CD4-positive, alpha-beta T cell treated with Interferon gamma for 1 hour (primary cell): ENCODE results near the gene KLHL25.

Experiments used
- DNase-seq: peaks from one replicate; pipeline ENCODE4 v3.0.0-alpha.2; 2020

Gene KLHL25

DNA sequence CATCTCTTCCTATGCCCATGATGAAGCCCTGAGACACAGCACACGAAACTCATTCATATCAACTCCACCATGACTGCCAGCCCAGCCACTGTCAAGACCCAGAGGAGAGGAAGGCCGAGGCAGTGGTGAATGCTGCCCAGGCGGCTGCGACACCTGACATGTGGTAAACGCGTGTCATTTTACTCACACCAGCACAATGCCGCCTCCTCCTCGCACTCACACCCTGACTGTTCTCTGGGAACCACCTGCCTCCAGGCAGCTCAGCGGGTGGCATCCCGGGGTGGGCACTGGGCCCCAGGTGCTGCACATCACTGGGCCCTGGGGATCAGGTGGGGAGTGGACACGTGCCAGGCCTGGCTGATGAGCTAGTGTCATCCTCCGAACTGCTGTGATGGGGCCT lies 21.5 kb downstream of the KLHL25 start:
- no peak for DNase-seq

GRCh38 chr15:85772668-85773067 lies 22.1 kb downstream of the KLHL25 start:
- no peak for DNase-seq

GRCh38 chr15:85771781-85772445 lies 22.8 kb downstream of the KLHL25 start:
- no peak for DNase-seq

- no peak for DNase-seq
These were observed 23.5 kb downstream of the KLHL25 start for GRCh38 chr15:85771271-85771670.

- DNase-seq = no peak
These were observed 24.4 kb downstream of the KLHL25 start for GRCh38 chr15:85770096-85771041.

DNA sequence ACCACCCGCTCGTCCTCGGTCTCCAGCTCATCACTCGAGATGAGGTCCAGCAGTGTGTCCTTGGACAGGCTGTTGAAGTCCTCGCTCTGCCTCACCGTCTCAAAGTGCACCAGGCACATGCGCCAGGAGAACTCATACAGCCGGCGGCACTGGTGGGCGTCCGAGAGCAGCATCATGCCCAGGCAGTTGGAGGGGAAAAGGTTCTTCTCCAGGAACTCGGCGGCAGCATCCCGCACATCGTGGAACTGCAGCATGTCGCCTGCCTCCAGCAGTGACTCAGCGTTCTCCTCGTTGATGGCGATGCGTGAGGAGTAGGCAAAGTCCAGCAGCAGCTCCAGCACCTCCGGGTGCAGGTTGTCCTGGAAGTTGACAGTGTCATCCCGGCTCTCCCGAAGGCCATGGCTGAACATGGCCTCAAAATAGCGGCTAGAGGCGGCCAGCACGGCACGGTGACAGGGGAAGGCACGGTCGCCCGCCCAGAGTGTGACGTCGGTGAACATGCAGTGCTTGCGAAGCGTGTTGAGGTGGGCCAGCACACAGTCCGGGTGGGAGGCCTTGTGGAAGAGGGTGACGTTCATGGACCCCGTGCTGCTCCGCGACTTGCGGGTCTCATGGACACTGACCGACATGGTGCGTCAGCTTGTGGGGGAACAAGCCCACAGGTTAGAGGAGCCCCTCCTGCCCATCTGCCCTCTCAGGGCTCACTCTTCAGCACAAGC lies 25.4 kb downstream of the KLHL25 start:
- no peak for DNase-seq

GRCh38 chr15:85768595-85769168 lies 26.0 kb downstream of the KLHL25 start:
- DNase-seq = no peak

DNA sequence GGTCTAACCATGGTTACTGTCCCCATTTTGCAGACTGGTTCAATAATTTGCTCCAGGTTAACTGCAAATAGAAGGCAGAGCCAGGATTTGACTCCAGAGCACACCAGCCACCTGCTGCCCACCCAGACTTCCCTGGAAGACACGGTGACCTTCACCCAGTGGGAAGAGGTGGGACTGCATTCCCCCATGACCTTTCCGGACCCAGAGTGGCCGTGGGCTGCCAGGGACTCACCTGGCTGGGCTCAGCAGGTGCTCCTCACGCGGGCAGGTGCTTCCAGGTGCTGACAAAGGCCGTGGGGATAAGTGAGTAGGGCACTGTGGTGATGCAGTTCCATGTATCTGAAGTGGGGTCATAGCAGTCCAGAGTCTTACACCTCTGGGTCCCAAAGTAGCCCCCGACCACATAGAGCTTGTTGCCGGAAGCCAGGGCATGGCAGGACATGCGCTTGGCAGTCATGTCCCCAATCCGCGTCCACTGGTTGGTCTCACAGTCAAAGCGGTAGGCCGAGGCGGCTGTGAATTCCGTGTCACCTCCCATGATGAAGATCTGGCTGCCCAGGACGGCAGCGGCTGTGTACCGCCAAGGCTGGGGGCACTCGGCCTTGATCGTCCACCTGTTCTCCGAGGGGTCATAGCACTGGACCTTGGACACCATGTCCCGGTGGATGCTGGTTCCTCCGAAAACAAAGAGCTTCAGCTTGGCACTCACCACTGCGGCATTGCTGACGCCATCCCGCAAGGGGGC lies 26.8 kb downstream of the KLHL25 start:
- DNase-seq = no peak

GRCh38 chr15:85766001-85766831 lies 28.5 kb downstream of the KLHL25 start:
- DNase-seq = no peak

DNA sequence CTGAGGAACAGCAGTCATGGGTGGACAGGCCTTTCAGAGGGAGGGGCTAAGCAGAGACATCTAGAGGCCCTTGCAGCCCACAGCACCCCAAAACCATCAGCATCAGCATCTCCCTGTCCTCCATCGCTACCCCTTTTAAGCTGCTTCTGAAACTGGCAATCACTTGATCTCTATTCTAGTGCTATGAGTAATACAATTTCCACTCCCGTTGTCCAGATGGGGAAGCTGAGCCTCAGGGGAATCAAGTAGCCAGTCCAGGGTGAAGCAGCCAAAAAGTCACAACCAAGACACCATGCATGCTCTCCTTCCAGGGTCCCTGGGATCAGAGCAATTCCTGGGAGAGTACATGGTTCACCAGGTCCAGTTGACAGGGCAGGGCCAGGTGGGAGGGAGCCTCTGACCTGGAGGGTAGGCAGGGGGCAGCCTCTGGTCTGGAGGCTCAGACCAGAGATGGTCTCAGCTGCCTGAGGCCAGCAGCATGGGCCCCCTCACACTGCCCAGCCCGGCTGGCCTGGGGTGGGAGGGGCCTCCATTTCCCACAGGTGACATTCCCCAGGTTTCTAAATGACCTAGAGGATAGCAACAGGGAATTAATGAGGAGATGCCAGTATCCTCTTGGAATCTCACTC lies 30.0 kb downstream of the KLHL25 start:
- DNase-seq = no peak

- no peak for DNase-seq
These were observed 30.8 kb downstream of the KLHL25 start for GRCh38 chr15:85763673-85764633.

- no peak for DNase-seq
These were observed 31.6 kb downstream of the KLHL25 start for GRCh38 chr15:85763157-85763556.

DNA sequence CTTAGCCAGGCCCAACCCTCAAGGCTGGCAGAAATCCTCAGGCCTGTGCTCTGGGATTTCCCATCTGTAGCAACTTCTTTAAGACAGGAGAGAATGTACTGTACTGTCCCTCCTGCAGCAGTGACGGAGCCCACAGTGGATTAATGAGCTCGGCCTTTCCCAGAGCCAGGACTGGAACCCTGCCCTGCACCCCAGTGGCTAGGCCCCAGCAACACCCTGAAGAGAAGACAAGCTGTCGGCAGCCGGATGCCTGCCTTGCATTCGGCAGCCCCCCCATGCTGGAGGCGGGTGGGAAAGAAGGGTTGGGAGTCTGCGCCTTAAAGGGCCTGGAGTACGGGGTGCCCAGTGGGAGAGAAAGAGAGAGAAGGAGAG lies 32.0 kb downstream of the KLHL25 start:
- DNase-seq = no peak

DNA sequence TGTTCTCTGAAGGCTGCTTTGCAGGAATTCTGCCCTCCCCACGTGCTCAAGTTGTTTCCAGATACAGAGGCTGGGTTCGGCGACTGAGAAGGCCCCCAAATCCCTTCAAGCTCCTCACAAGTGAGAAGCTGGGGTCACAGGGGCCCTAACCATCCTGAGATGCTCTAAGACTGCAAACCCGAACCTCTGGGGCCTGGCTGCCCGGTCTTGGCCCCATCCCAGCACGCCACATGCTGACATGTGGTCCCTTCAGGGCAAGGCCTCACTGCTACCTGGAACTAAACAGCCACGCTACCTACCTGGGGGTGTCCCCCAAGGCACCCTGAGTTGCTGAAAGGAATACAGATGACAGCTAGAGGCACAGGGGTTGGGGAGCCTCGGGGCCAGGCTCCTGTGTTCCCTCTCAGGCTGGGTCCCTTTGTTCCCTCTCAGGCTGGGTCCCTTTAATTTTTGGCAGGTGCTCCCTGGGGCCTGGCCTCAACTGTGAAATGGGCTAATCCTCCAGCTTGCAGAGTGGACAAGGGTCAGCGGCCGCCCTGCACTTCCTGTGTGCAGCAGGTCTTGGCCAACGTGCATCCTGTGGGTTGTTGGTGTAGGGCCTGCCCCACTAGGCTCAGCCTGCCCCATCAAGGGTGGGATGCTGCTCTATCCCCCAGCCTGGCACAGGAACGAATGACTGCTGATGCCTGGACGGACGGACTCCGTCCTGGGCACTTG lies 32.5 kb downstream of the KLHL25 start:
- no peak for DNase-seq

DNA sequence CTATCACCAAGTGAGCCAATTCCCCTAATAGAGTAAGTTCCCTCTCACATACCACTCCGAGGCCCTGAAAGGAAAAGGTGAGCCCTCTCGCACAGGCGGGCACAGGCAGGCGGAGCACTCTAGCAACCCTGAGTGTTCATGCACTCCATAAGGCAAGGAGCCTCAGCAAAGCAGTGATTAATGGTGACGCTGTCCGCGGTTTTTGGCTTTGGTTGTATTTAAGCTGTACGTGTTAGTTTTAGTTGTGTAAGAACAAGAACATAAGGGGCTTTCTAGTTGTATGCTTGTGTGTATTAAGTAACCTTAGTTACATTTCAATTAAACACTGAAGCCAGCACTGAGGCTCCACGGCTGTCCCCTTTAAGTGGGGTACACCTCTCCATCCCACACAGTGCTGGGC lies 33.1 kb downstream of the KLHL25 start:
- DNase-seq = no peak

DNA sequence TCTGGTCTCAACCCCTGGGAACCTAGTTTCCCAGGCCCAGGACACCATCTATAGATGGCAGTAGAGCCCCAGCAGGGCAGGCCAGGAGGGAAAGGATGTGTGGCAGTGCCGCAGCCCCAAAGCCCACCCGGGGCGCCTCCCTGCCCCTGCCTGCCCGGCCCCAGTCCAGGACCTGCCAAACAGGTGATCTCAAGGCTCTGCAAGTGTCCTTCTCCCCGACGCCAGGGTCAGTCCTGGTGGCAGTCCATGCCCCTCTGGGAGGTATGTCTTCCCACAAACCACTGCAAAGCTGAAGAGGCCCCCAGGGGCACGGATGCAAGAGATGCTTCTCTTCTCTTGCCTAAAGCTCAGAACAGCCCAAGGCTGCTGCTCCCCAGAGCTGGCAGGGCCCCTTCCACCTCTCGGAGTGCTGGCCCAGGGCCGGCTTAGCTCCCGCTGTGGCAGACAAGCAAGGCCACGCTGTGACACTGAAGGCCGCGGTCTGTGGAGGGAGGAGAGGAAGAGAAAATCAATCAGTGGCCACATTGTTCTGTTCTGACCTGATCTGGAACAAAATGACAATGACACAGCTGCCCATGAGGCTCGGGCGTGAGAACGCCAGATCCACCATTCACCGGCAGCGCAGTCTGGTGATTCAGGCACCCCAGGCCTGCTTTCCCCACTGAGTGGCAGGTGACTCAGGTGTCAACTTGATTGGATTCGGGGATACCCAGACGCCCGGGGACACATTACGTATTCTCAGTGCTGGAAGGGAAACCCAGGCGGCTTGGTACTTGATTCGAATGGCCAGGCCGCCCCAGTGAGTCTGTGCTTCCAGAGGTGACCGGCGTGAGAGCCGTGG lies 34.0 kb downstream of the KLHL25 start:
- no peak for DNase-seq

GRCh38 chr15:85760049-85760448 lies 34.7 kb downstream of the KLHL25 start:
- DNase-seq = no peak

- DNase-seq = no peak
These were observed 35.3 kb downstream of the KLHL25 start for GRCh38 chr15:85759376-85759775.
